DOHH2 (cell line): ENCODE data around the gene TAF12.
A peak's percentile ranks its signal among the peaks of the same experiment; 100 is the strongest.
"Not testable (repeated sequence)": the region's sequence is repeated elsewhere in the genome, so short reads cannot be mapped to it uniquely, and the experiment has no call there.

ENCODE experiments used
- H3F3A ChIP-seq: fragments of 200-600 bp; sonication (generic), shearing (Covaris generic); 2 replicates; pipeline ENCODE4 v1.6.0; 2016; ENCODE audit warnings: antibody characterized with exemption, mild to moderate bottlenecking; ENCODE audit not compliant: control insufficient read depth, insufficient read depth
- H3K27ac ChIP-seq: fragments of 200-600 bp; sonication (generic); 2 replicates; pipeline ENCODE4 v1.5.1; 2014; ENCODE audit warnings: low read depth, mild to moderate bottlenecking, low read length, moderate library complexity
- H3K27me3 ChIP-seq: fragments of 200-600 bp; sonication (generic); 2 replicates; pipeline ENCODE4 v1.6.1; 2014; ENCODE audit warnings: mild to moderate bottlenecking, low read length, mixed read lengths; ENCODE audit not compliant: control insufficient read depth
- H3K36me3 ChIP-seq: fragments of 200-600 bp; sonication (generic); 2 replicates; pipeline ENCODE4 v1.6.1; 2014; ENCODE audit warnings: mild to moderate bottlenecking, low read length, moderate library complexity, mixed read lengths; ENCODE audit not compliant: control insufficient read depth
- H3K4me1 ChIP-seq: fragments of 200-600 bp; sonication (generic); 2 replicates; pipeline ENCODE4 v1.6.1; 2014; ENCODE audit warnings: mild to moderate bottlenecking, low read length, mixed read lengths; ENCODE audit not compliant: control insufficient read depth
- H3K4me2 ChIP-seq: fragments of 200-600 bp; sonication (generic); 2 replicates; pipeline ENCODE4 v1.6.0; 2014; ENCODE audit warnings: mild to moderate bottlenecking, low read length, moderate library complexity
- H3K4me3 ChIP-seq: fragments of 200-600 bp; sonication (generic); 2 replicates; pipeline ENCODE4 v1.5.1; 2014; ENCODE audit warnings: mild to moderate bottlenecking, low read length, mixed read lengths
- H3K79me2 ChIP-seq: fragments of 200-600 bp; sonication (generic); 2 replicates; pipeline ENCODE4 v1.6.1; 2014; ENCODE audit warnings: mild to moderate bottlenecking, low read length, mixed read lengths; ENCODE audit not compliant: control insufficient read depth
- H3K9me2 ChIP-seq: fragments of 200-600 bp; sonication (generic); replicated peaks from 2 replicates; pipeline ENCODE4 v1.6.1; 2014; ENCODE audit warnings: mild to moderate bottlenecking, low read length, mixed read lengths; ENCODE audit not compliant: control insufficient read depth
- H3K9me3 ChIP-seq: fragments of 200-600 bp; sonication (generic); 2 replicates; pipeline ENCODE4 v1.6.1; 2014; ENCODE audit warnings: antibody characterized with exemption, low read length, mixed read lengths; ENCODE audit not compliant: control insufficient read depth, insufficient read depth
- H4K20me1 ChIP-seq: fragments of 200-600 bp; sonication (generic); 2 replicates; pipeline ENCODE4 v1.6.0; 2014; ENCODE audit warnings: low read depth, mild to moderate bottlenecking, antibody characterized with exemption, low read length, moderate library complexity; ENCODE audit not compliant: control insufficient read depth, insufficient read depth
- EZH2phosphoT487 ChIP-seq: fragments of 200-600 bp; sonication (generic); IDR thresholded peaks from 2 replicates; pipeline ENCODE4 v1.6.1; 2017; ENCODE audit warnings: borderline replicate concordance, mild to moderate bottlenecking, antibody characterized with exemption, low read length, moderate library complexity, mixed read lengths
- TF ChIP-seq, protein P1 (sequence below): fragments of 200-600 bp; sonication (generic); IDR thresholded peaks from one replicate; pipeline ENCODE4 v1.5.1; 2014; ENCODE audit warnings: antibody characterized with exemption, mild to moderate bottlenecking, low read depth, low read length; ENCODE audit not compliant: poor library complexity, severe bottlenecking

The TAF12 gene

DNA sequence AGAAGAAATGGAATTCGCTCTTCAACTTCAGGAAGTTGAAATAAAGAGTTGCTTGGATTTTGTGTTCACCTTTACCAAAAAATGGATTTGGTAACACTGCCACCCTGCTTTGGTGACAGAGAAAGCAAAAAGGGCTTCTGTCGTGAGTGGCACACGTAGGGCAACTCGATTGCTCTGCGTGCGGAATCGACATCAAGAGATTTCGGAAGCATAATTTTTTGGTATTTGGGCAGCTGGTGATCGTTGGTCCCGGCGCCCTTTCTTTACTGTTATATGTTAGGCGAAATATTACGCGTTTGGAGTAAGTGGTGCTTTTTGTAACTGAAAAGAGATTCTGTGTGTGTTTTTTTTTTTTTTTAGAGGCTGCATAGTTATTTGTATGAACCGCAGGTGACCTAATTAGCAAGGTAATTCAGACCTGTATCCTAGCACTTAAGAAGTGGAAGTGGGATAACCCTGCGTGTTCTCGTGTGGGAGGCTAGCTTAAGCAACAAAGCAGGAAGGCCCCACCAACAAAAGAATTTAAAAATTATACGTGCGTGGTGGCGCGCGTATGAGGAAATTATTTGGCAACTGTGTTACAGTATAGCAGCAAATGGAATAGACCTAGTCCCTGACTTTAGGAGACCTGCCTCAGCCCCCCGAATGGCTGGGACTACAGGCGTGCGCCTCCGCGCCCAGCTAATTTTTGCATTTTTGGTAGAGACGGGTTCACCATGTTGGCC is 5.8 kb upstream of the TAF12 start, which contains the start of gene RNU11:
RNU11 (plus strand) TSS at position 127 of the 725 bp plus-strand sequence.
- H3K4me1 ChIP-seq: peaks cover 39% of the 10 kb centered on the region
- TF ChIP-seq, protein P1, sequence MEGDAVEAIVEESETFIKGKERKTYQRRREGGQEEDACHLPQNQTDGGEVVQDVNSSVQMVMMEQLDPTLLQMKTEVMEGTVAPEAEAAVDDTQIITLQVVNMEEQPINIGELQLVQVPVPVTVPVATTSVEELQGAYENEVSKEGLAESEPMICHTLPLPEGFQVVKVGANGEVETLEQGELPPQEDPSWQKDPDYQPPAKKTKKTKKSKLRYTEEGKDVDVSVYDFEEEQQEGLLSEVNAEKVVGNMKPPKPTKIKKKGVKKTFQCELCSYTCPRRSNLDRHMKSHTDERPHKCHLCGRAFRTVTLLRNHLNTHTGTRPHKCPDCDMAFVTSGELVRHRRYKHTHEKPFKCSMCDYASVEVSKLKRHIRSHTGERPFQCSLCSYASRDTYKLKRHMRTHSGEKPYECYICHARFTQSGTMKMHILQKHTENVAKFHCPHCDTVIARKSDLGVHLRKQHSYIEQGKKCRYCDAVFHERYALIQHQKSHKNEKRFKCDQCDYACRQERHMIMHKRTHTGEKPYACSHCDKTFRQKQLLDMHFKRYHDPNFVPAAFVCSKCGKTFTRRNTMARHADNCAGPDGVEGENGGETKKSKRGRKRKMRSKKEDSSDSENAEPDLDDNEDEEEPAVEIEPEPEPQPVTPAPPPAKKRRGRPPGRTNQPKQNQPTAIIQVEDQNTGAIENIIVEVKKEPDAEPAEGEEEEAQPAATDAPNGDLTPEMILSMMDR: peak; percentile 33
- TF ChIP-seq EZH2phosphoT487: no peak
- H3K27me3 ChIP-seq: no peaks in the 10 kb centered on the region
- no peaks in the 10 kb centered on the region for H4K20me1 ChIP-seq
- peaks cover 21% of the 10 kb centered on the region for H3F3A ChIP-seq
- H3K36me3 ChIP-seq: peaks cover under 1% of the 10 kb centered on the region; the same call in 1 of the 2 replicates
- H3K4me3 ChIP-seq: peak within 1 kb of the TSS; percentile 75
- H3K9me3 ChIP-seq: no peaks in the 10 kb centered on the region
- no peaks in the 10 kb centered on the region for H3K9me2 ChIP-seq
- peak within 1 kb of the TSS; percentile 95 for H3K4me2 ChIP-seq
- H3K79me2 ChIP-seq: peaks cover 5% of the 10 kb centered on the region; the same call in 1 of the 2 replicates
- H3K27ac ChIP-seq: peak within 1 kb of the TSS; percentile 94

DNA sequence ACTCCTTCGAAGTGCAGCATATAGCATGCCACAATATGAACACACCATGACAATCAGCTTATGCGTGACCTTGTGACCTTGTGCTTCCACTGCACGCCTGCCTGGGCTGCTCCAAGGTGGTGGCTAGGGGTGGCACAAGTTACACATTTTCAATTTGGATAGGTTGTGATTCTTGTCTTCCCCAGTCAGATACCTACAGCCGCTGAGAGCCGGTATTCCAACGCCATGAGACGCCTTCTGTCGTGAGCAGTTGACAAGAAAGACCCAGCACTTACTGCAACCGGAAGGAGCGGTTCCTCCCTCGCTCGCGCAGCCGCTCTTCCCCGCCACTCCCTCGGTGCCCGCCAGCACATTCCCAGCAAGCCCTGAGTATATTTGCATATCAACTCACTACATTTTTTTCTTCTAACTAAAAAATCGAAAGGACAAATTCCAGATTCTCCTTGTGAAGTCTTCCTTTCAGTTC is 5.2 kb upstream of the TAF12 start:
- Histone ChIP-seq H3K27me3 (no peaks in the 10 kb centered on the region), H3F3A (peaks cover 27% of the 10 kb centered on the region), H3K36me3 (peaks cover 5% of the 10 kb centered on the region), H3K4me3 (peak overlapping the region; percentile 75), H3K4me1 (peaks cover 43% of the 10 kb centered on the region), H3K4me2 (peak overlapping the region; percentile 95), H3K9me2 (no peaks in the 10 kb centered on the region), H3K79me2 (peaks cover 10% of the 10 kb centered on the region), H3K9me3 (no peaks in the 10 kb centered on the region), H4K20me1 (no peaks in the 10 kb centered on the region), H3K27ac (peak overlapping the region; percentile 94)
- TF ChIP-seq, protein P1: no peak
- TF ChIP-seq EZH2phosphoT487: no peak

DNA sequence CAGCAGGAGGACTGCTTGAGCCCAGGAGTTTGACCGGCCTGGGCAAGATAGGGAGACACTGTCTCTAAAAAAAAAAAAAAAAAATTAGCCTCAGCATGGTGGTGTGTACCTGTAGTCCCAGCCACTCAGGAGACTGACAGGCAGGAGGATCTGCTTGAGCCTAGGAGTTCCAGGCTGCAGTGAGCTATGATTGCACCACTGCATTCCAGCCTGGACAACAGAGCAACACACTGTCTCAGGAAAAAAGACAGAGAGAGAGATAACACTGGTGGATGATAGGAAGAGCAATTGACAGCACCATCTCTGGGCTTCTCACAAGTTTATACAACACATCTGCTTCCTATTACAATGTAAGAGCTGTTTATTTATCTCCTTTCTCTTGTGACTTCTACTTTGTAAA is 3.2 kb upstream of the TAF12 start:
- H3K4me3 ChIP-seq: no peak overlapping the region
- H3K27ac ChIP-seq: no peak overlapping the region
- H3K4me1 ChIP-seq: peaks cover 53% of the 10 kb centered on the region
- H3K9me3 ChIP-seq: no peaks in the 10 kb centered on the region
- H3K4me2 ChIP-seq: no peak overlapping the region
- H3K79me2 ChIP-seq: peaks cover 28% of the 10 kb centered on the region
- H3K36me3 ChIP-seq: peaks cover 5% of the 10 kb centered on the region
- H3K9me2 ChIP-seq: no peaks in the 10 kb centered on the region
- TF ChIP-seq, protein P1: no peak
- no peak for TF ChIP-seq EZH2phosphoT487
- peaks cover 27% of the 10 kb centered on the region for H3F3A ChIP-seq
- H3K27me3 ChIP-seq: no peaks in the 10 kb centered on the region
- H4K20me1 ChIP-seq: no peaks in the 10 kb centered on the region

DNA sequence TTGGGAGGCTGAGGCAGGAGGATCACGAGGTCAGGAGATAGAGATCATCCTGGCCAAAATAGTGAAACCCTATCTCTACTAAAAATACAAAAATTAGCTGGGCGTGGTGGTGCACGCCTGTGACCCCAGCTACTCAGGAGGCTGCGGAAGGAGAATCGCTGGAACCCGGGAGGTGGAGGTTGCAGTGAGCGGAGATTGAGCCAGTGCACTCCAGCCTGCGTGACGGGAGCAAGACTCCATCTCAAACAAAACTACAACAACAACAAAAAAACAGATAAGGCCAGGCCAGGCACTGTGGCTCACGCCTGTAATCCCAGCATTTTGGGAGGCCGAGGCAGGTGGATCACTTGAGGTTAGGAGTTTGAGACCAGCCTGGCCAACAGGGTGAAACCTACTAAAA is 2.5 kb upstream of the TAF12 start:
- H3K79me2 ChIP-seq: peaks cover 34% of the 10 kb centered on the region
- H3K4me1 ChIP-seq: peaks cover 59% of the 10 kb centered on the region
- not testable (repeated sequence) for H4K20me1 ChIP-seq, H3K9me2 ChIP-seq, H3K9me3 ChIP-seq, H3K4me2 ChIP-seq, H3K27me3 ChIP-seq, H3K27ac ChIP-seq, H3K4me3 ChIP-seq, H3K36me3 ChIP-seq
- H3F3A ChIP-seq: peaks cover 27% of the 10 kb centered on the region
